ENCODE results near the gene XRCC6.
"Not testable (repeated sequence)": the region's sequence is repeated elsewhere in the genome, so short reads cannot be mapped to it uniquely, and the experiment has no call there.

- TF ChIP-seq, protein P1, sequence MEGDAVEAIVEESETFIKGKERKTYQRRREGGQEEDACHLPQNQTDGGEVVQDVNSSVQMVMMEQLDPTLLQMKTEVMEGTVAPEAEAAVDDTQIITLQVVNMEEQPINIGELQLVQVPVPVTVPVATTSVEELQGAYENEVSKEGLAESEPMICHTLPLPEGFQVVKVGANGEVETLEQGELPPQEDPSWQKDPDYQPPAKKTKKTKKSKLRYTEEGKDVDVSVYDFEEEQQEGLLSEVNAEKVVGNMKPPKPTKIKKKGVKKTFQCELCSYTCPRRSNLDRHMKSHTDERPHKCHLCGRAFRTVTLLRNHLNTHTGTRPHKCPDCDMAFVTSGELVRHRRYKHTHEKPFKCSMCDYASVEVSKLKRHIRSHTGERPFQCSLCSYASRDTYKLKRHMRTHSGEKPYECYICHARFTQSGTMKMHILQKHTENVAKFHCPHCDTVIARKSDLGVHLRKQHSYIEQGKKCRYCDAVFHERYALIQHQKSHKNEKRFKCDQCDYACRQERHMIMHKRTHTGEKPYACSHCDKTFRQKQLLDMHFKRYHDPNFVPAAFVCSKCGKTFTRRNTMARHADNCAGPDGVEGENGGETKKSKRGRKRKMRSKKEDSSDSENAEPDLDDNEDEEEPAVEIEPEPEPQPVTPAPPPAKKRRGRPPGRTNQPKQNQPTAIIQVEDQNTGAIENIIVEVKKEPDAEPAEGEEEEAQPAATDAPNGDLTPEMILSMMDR (conservative IDR thresholded peaks at IDR 0.05; ENCODE audit: low read depth, low read length) = not testable (repeated sequence)
- TF ChIP-seq POLR2A (IDR thresholded peaks at IDR 0.05; ENCODE audit: low read depth, low read length); BHLHE40 (IDR thresholded peaks at IDR 0.05; ENCODE audit: low read depth, low read length); RAD21 (IDR thresholded peaks at IDR 0.05; ENCODE audit: low read length); SMC3 (IDR thresholded peaks at IDR 0.05; ENCODE audit: low read depth, low read length): not testable (repeated sequence)
- TF ChIP-seq, protein P2, sequence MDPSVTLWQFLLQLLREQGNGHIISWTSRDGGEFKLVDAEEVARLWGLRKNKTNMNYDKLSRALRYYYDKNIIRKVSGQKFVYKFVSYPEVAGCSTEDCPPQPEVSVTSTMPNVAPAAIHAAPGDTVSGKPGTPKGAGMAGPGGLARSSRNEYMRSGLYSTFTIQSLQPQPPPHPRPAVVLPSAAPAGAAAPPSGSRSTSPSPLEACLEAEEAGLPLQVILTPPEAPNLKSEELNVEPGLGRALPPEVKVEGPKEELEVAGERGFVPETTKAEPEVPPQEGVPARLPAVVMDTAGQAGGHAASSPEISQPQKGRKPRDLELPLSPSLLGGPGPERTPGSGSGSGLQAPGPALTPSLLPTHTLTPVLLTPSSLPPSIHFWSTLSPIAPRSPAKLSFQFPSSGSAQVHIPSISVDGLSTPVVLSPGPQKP (IDR thresholded peaks at IDR 0.05; ENCODE audit: borderline replicate concordance, low read depth, low read length) = not testable (repeated sequence)
These were observed 42.5 kb downstream of the XRCC6 start for GRCh38 chr22:41663594-41663993.
